Activated CD8-positive, alpha-beta memory T cell treated with anti-CD3 and anti-CD28 coated beads, Interleukin-2, amount 10 ng/mL, durations not matched to agents 7 days and 5 days (primary cell): ENCODE results near the gene USP3. TPM values are rescaled to one million over a fixed set of nuclear protein-coding genes. Genes with fewer than 3 reads are reported as not detected.

Source experiments
- ATAC-seq: fragments of 150-1000 bp; cut with Tn5 transposase; one replicate; pipeline ENCODE4 v1.10.0; 2021; ENCODE audit warnings: moderate library complexity
- CTCF ChIA-PET: fragments of 350-600 bp; sonication (Branson Sonifier 250); formaldehyde crosslinking; loops from one replicate; lab custom pipeline; 2021; ENCODE audit warnings: antibody characterized with exemption; lab: Charles Lee
- DNase-seq: peaks from one replicate; pipeline ENCODE4 v3.0.0-alpha.2; 2020
- H3K27ac Mint-ChIP-seq: one replicate; pipeline ENCODE4 v1.8.0; 2021; ENCODE audit warnings: mild to moderate bottlenecking, mixed read lengths
- H3K27me3 Mint-ChIP-seq: one replicate; pipeline ENCODE4 v1.8.0; 2021; ENCODE audit warnings: mixed read lengths
- H3K36me3 Mint-ChIP-seq: one replicate; pipeline ENCODE4 v1.8.0; 2021; ENCODE audit warnings: mild to moderate bottlenecking, mixed read lengths
- H3K4me1 Mint-ChIP-seq: one replicate; pipeline ENCODE4 v1.8.0; 2021; ENCODE audit warnings: mixed read lengths
- H3K4me3 Mint-ChIP-seq: one replicate; pipeline ENCODE4 v1.8.0; 2021; ENCODE audit warnings: mild to moderate bottlenecking, moderate library complexity, mixed read lengths
- H3K9me3 Mint-ChIP-seq: one replicate; pipeline ENCODE4 v1.8.0; 2022; ENCODE audit warnings: low read depth, mixed read lengths
- total RNA-seq, 2 experiments: library from RNA; stranded (reverse); gene quantifications; one replicate each; pipeline ENCODE4 v1.2.3, GENCODE V29; 2021

Gene USP3
- total RNA-seq, 2 experiments from 2014 or later = 50.5 to 67.1 TPM

DNA sequence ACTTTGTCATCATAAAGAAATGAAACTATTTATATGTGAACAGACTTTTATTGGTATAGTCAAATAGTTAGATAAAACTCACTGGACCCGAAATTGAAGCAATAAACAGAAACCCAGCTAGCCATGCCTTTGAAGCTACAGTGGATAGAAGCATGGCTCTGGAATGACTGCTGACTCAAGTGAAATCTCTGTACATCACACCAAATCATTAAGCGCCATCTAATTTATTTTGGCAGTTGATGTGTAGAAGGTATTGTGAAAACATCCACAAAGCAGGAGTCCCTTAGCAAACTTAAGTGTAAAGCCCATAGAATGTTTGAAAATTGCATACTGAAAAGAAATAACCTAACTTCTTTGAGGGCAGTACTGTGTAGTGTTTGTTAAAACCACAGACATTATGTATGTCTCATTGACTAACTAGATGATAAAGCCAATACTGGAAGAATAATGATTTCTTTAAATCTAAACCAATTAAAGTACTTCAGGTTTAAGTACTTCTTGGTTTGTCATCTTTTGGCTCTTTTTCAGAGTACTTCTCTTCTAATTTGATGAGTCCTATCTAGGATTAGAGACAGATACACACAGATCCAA, 50.0 kb downstream of the USP3 start:
- Mint-ChIP-seq H3K4me3 (no peak overlapping the region), H3K9me3 (no peaks in the 10 kb centered on the region), H3K27ac (no peak overlapping the region), H3K36me3 (peaks cover 34% of the 10 kb centered on the region), H3K4me1 (peaks cover 42% of the 10 kb centered on the region), H3K27me3 (no peaks in the 10 kb centered on the region)
- CTCF ChIA-PET = interaction anchor here (1.1 to 1.5 kb wide), 2 partner anchors 10 to 88 kb away, joined by 5 to 7 read pairs; no protein-coding TSS in a partner anchor
- no peak for ATAC-seq
- no peak for DNase-seq

DNA sequence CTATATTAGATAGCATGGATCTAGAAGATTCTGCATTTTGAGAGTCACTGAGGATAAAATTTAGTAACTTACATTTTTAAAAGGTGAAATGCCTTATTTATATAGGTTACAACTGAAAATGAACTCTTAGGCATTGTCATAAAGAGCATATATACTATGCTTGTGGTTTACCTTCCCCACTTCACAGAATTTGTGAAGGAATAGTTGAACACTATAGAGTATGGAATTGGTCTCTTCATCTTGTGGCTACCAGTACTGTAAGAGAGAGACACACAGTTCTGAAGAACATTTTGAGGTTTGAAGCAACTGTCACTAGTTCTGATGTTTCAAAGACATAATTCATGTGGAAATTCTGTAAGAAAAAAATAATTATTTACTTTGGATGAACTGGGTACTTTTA, 51.1 kb downstream of the USP3 start:
- Mint-ChIP-seq H3K4me3 (no peak overlapping the region), H3K27ac (no peak overlapping the region), H3K36me3 (peaks cover 41% of the 10 kb centered on the region), H3K9me3 (no peaks in the 10 kb centered on the region), H3K4me1 (peaks cover 49% of the 10 kb centered on the region), H3K27me3 (no peaks in the 10 kb centered on the region)
- ATAC-seq (no peak), DNase-seq (no peak)
- CTCF ChIA-PET = no interaction called here

GRCh38 chr15:63556246-63556645, 51.9 kb downstream of the USP3 start:
- H3K4me1 Mint-ChIP-seq = peaks cover 56% of the 10 kb centered on the region
- ATAC-seq (no peak), DNase-seq (no peak)
- H3K27ac Mint-ChIP-seq = no peak overlapping the region
- H3K4me3 Mint-ChIP-seq = no peak overlapping the region
- no peaks in the 10 kb centered on the region for H3K27me3 Mint-ChIP-seq
- peaks cover 47% of the 10 kb centered on the region for H3K36me3 Mint-ChIP-seq
- CTCF ChIA-PET = no interaction called here
- H3K9me3 Mint-ChIP-seq = no peaks in the 10 kb centered on the region

GRCh38 chr15:63556736-63557135, 52.3 kb downstream of the USP3 start:
- Mint-ChIP-seq H3K4me1 (peaks cover 56% of the 10 kb centered on the region), H3K36me3 (peaks cover 52% of the 10 kb centered on the region), H3K4me3 (no peak overlapping the region), H3K27me3 (no peaks in the 10 kb centered on the region), H3K27ac (no peak overlapping the region), H3K9me3 (no peaks in the 10 kb centered on the region)
- no peak for ATAC-seq
- no peak for DNase-seq
- CTCF ChIA-PET = no interaction called here

- no peak overlapping the region for H3K27ac Mint-ChIP-seq
- peaks cover 54% of the 10 kb centered on the region for H3K36me3 Mint-ChIP-seq
- CTCF ChIA-PET = interaction anchor here (0.7 to 1.9 kb wide), 3 partner anchors 12 to 93 kb away, joined by 3 to 6 read pairs (median 3); no protein-coding TSS in a partner anchor
- no peak overlapping the region for H3K4me3 Mint-ChIP-seq
- no peaks in the 10 kb centered on the region for H3K9me3 Mint-ChIP-seq
- H3K4me1 Mint-ChIP-seq = peaks cover 39% of the 10 kb centered on the region
- no peaks in the 10 kb centered on the region for H3K27me3 Mint-ChIP-seq
- ATAC-seq = no peak
- DNase-seq = no peak
Observed at GRCh38 chr15:63559753-63560152, 55.4 kb downstream of the USP3 start.

- ATAC-seq (peak; percentile 77), DNase-seq (peak; percentile 58)
- H3K27ac Mint-ChIP-seq = peak overlapping the region; percentile 66
- H3K27me3 Mint-ChIP-seq = no peaks in the 10 kb centered on the region
- CTCF ChIA-PET = interaction anchor here (1.9 kb wide), 1 partner anchor 94 kb away, joined by 6 read pairs; no protein-coding TSS in a partner anchor
- no peaks in the 10 kb centered on the region for H3K9me3 Mint-ChIP-seq
- H3K4me3 Mint-ChIP-seq = no peak overlapping the region
- H3K4me1 Mint-ChIP-seq = peaks cover 38% of the 10 kb centered on the region
- peaks cover 59% of the 10 kb centered on the region for H3K36me3 Mint-ChIP-seq
Observed at GRCh38 chr15:63560741-63561448, 56.5 kb downstream of the USP3 start.

DNA sequence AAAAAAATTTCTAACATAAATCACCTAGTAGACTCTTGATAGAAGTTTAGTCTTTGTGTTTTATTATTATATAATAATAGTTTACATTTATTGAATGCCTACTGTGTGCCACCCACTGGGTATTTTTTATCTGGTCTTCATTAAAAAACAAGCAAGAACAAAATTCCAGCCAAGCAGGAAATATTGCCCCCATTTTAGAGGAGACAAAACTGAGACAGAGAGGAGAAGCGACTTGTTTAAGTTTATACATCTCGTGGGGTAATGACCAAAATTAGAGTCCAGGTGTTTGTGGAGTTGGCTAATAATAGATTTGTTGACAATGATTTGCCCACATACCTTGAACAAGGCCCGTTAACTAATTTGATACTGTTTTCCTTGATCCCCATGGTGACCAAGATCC, 59.7 kb downstream of the USP3 start:
- Mint-ChIP-seq H3K4me3 (no peak overlapping the region), H3K4me1 (peaks cover 23% of the 10 kb centered on the region), H3K27ac (no peak overlapping the region), H3K9me3 (no peaks in the 10 kb centered on the region), H3K36me3 (peaks cover 49% of the 10 kb centered on the region), H3K27me3 (no peaks in the 10 kb centered on the region)
- CTCF ChIA-PET = interaction anchor here (1.1 kb wide), 2 partner anchors 14 to 98 kb away, joined by 3 read pairs; no protein-coding TSS in a partner anchor
- DNase-seq = no peak
- no peak for ATAC-seq

- H3K27me3 Mint-ChIP-seq = no peaks in the 10 kb centered on the region
- H3K36me3 Mint-ChIP-seq = peaks cover 44% of the 10 kb centered on the region
- no peak for ATAC-seq
- no peak overlapping the region for H3K27ac Mint-ChIP-seq
- peaks cover 11% of the 10 kb centered on the region for H3K4me1 Mint-ChIP-seq
- CTCF ChIA-PET = interaction anchor here (0.9 kb wide), 1 partner anchor 99 kb away, joined by 3 read pairs; no protein-coding TSS in a partner anchor
- no peak for DNase-seq
- no peak overlapping the region for H3K4me3 Mint-ChIP-seq
- H3K9me3 Mint-ChIP-seq = no peaks in the 10 kb centered on the region
Observed at GRCh38 chr15:63565536-63566186, 61.3 kb downstream of the USP3 start.

- CTCF ChIA-PET = interaction anchor here (0.9 to 1.3 kb wide), 2 partner anchors 13 to 106 kb away, joined by 3 to 4 read pairs; no protein-coding TSS in a partner anchor
Observed at GRCh38 chr15:63572749-63573464, 68.5 kb downstream of the USP3 start.

GRCh38 chr15:63573533-63573932, 69.1 kb downstream of the USP3 start:
- H3K4me1 Mint-ChIP-seq = peaks cover 4% of the 10 kb centered on the region
- H3K27me3 Mint-ChIP-seq = no peaks in the 10 kb centered on the region
- CTCF ChIA-PET = no interaction called here
- H3K36me3 Mint-ChIP-seq = peaks cover 38% of the 10 kb centered on the region
- H3K9me3 Mint-ChIP-seq = no peaks in the 10 kb centered on the region
- DNase-seq = no peak
- no peak overlapping the region for H3K4me3 Mint-ChIP-seq
- no peak for ATAC-seq
- no peak overlapping the region for H3K27ac Mint-ChIP-seq

More at GRCh38 chr15:63572749-63573464, 68.5 kb downstream of the USP3 start:
- H3K36me3 Mint-ChIP-seq = peaks cover 40% of the 10 kb centered on the region
- H3K4me1 Mint-ChIP-seq = peaks cover 4% of the 10 kb centered on the region
- DNase-seq (no peak), ATAC-seq (no peak)
- no peak overlapping the region for H3K27ac Mint-ChIP-seq
- no peak overlapping the region for H3K4me3 Mint-ChIP-seq
- no peaks in the 10 kb centered on the region for H3K9me3 Mint-ChIP-seq
- no peaks in the 10 kb centered on the region for H3K27me3 Mint-ChIP-seq

DNA sequence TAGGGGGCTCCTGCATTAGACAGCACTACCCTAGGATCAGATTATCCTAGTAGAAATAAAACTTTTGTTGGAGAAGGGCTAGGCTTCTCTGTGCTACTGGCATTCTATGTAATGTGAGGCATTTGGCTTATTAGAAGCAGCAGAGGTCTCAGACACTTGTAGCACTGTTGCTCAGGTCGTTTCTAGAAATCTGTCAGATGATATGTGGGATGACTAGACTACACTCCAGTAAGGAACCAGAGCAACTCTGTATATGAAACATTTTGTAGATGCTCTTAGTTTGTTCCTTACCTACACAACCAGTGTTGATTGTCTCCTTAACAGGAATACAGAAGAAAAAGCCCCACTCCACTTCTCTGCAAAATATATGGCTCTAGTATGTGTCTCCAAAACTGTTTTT, 70.9 kb downstream of the USP3 start:
- Mint-ChIP-seq H3K27me3 (no peaks in the 10 kb centered on the region), H3K4me3 (no peak overlapping the region), H3K9me3 (no peaks in the 10 kb centered on the region), H3K27ac (peak overlapping the region; percentile 35), H3K36me3 (peaks cover 36% of the 10 kb centered on the region), H3K4me1 (peaks cover 4% of the 10 kb centered on the region)
- DNase-seq (no peak), ATAC-seq (peak; percentile 33)
- CTCF ChIA-PET = no interaction called here

DNA sequence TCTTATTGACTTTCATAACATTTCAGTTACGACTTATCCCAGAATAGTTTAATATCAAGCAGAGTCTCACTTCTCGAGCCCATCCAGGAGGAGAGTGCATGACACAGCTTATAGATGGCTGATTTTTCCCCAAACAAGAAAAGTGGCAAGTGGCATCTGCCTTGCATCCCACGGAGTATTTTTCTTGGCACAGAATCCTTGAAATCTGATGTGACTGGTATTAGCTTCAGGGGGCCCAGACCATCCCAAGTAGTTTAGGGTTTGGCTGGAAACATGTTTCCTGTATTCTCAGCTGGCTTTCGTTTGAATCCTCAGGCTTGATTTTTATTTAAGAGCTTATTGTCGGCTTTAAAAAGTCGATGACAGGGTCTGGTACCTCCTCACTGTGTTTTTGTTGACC, 72.0 kb downstream of the USP3 start:
- H3K27ac Mint-ChIP-seq = no peak overlapping the region
- H3K4me3 Mint-ChIP-seq = no peak overlapping the region
- no peaks in the 10 kb centered on the region for H3K9me3 Mint-ChIP-seq
- CTCF ChIA-PET = no interaction called here
- ATAC-seq (no peak), DNase-seq (no peak)
- no peaks in the 10 kb centered on the region for H3K27me3 Mint-ChIP-seq
- H3K36me3 Mint-ChIP-seq = peaks cover 33% of the 10 kb centered on the region
- peaks cover 4% of the 10 kb centered on the region for H3K4me1 Mint-ChIP-seq

DNA sequence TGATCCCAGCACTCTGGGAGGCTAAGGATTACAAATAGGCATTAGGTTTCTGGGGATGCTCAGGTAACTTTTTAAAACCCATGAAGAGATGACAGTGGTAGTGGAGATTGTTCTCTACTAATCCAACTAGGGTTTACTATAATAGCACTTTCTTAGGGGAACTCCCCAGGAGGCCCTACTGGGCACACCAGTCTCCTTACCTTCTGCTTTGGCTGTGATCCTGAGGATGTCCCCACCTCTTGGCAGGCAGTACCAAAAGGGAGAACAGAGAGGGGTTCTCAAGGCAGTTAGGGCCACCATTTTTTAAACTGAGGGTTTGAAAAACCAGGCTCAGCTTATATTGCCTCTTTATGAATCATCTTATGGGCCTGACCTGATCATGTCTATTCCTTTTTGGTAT, 77.8 kb downstream of the USP3 start:
- Mint-ChIP-seq H3K27ac (no peak overlapping the region), H3K4me1 (peaks cover 2% of the 10 kb centered on the region), H3K36me3 (peaks cover 48% of the 10 kb centered on the region), H3K27me3 (no peaks in the 10 kb centered on the region), H3K9me3 (peaks cover 2% of the 10 kb centered on the region), H3K4me3 (no peak overlapping the region)
- CTCF ChIA-PET = no interaction called here
- ATAC-seq = no peak
- no peak for DNase-seq
